HEK293T (cell line): ENCODE results near the gene AQP2.

Source experiments
- CTCF ChIA-PET: fragments of 350-600 bp; formaldehyde crosslinking; extraction: SDS; loops from one replicate; lab custom pipeline; 2021; ENCODE audit warnings: antibody characterized with exemption, inconsistent platforms; lab: Yijun Ruan, JAX
- POLR2A ChIA-PET: fragments of 350-600 bp; formaldehyde crosslinking; extraction: SDS; loops from one replicate; lab custom pipeline; 2020; ENCODE audit warnings: antibody characterized with exemption, inconsistent platforms; lab: Yijun Ruan, JAX
- DNase-seq: peaks from one replicate; pipeline ENCODE4 v3.0.0; 2012; ENCODE audit warnings: mixed read lengths; ENCODE audit errors: extremely low spot score
- ARNT ChIP-seq: fragments of 450-650 bp; IDR thresholded peaks from 2 replicates; pipeline ENCODE4 v1.6.1; 2017; ENCODE audit warnings: mild to moderate bottlenecking
- BHLHE40 ChIP-seq: fragments of 450-650 bp; IDR thresholded peaks from 2 replicates; pipeline ENCODE4 v1.6.1; 2016; ENCODE audit warnings: mild to moderate bottlenecking, moderate library complexity, borderline replicate concordance
- CTBP1 ChIP-seq: fragments of 450-650 bp; IDR thresholded peaks from 2 replicates; pipeline ENCODE4 v1.6.1; 2016; ENCODE audit warnings: borderline replicate concordance
- ELF4 ChIP-seq: fragments of 450-650 bp; IDR thresholded peaks from 2 replicates; pipeline ENCODE4 v1.6.1; 2017; ENCODE audit warnings: antibody characterized with exemption
- FOXA1 ChIP-seq: fragments of 450-650 bp; IDR thresholded peaks from 2 replicates; pipeline ENCODE4 v1.6.1; 2016; ENCODE audit warnings: mild to moderate bottlenecking
- FOXK2 ChIP-seq: fragments of 450-650 bp; IDR thresholded peaks from 2 replicates; pipeline ENCODE4 v1.6.1; 2016; ENCODE audit warnings: mild to moderate bottlenecking
- FOXM1 ChIP-seq: fragments of 450-650 bp; IDR thresholded peaks from 2 replicates; pipeline ENCODE4 v1.6.1; 2017; ENCODE audit warnings: mild to moderate bottlenecking, borderline replicate concordance
- HDGF ChIP-seq: fragments of 450-650 bp; IDR thresholded peaks from 2 replicates; pipeline ENCODE4 v1.6.1; 2017; ENCODE audit warnings: antibody characterized with exemption, borderline replicate concordance
- L3MBTL2 ChIP-seq: fragments of 450-650 bp; conservative IDR thresholded peaks from 2 replicates; pipeline ENCODE4 v1.6.1; 2016; ENCODE audit warnings: mild to moderate bottlenecking
- LEF1 ChIP-seq: fragments of 450-650 bp; IDR thresholded peaks from 2 replicates; pipeline ENCODE4 v1.6.1; 2017; ENCODE audit warnings: mild to moderate bottlenecking, borderline replicate concordance
- NFRKB ChIP-seq: fragments of 450-650 bp; IDR thresholded peaks from 2 replicates; pipeline ENCODE4 v1.6.1; 2016; ENCODE audit warnings: mild to moderate bottlenecking, moderate library complexity
- PKNOX1 ChIP-seq: fragments of 450-650 bp; IDR thresholded peaks from 2 replicates; pipeline ENCODE4 v1.6.1; 2016
- SP1 ChIP-seq: fragments of 450-650 bp; IDR thresholded peaks from 2 replicates; pipeline ENCODE4 v1.6.1; 2017
- SUZ12 ChIP-seq: fragments of 450-650 bp; IDR thresholded peaks from 2 replicates; pipeline ENCODE4 v1.6.1; 2016; ENCODE audit warnings: mild to moderate bottlenecking
- TARDBP ChIP-seq: fragments of 450-650 bp; IDR thresholded peaks from 2 replicates; pipeline ENCODE4 v1.6.1; 2016
- ZNF384 ChIP-seq: fragments of 450-650 bp; IDR thresholded peaks from 2 replicates; pipeline ENCODE4 v1.6.1; 2016

Gene AQP2

DNA sequence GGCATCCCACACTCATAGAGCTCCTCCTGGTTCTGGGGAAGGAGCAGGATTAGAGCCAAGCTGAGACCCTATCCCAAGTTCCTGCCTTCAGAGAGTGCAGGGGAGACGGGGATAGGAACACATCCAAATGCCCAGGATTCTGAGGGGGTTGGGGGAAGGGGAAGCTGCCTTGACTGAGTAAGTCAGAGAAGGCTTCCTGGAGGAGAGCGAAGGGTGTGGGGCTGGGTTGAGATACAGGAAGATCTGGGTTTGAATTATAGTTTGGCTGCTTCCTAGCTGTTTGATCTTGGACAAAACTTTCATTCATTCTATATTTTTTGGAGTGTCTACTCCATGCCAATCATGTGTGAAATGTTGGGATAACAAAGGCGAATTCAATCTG, 8.0 kb upstream of the AQP2 start:
- DNase-seq, result no peak
- POLR2A ChIA-PET, result interaction anchor here (1.0 kb wide), 1 partner anchor 100 kb away, joined by 4 read pairs; the partner anchor contains the start of gene BCDIN3D
- CTCF ChIA-PET, result interaction anchor here (1.3 to 2.0 kb wide), 3 partner anchors 25 to 165 kb away, joined by 4 to 5 read pairs (median 5); no protein-coding TSS in a partner anchor
- TF ChIP-seq TARDBP (no peak), FOXK2 (no peak), NFRKB (no peak), HDGF (no peak), ARNT (no peak), CTBP1 (no peak), L3MBTL2 (no peak), SP1 (no peak), LEF1 (no peak), ZNF384 (no peak), FOXM1 (no peak), ELF4 (no peak), PKNOX1 (no peak), FOXA1 (no peak), BHLHE40 (no peak), SUZ12 (no peak)

- TF ChIP-seq NFRKB, result no peak
- TF ChIP-seq ZNF384, result no peak
- no peak for TF ChIP-seq CTBP1
- no peak for TF ChIP-seq ARNT
- TF ChIP-seq BHLHE40, result no peak
- no peak for TF ChIP-seq FOXM1
- TF ChIP-seq HDGF, result no peak
- TF ChIP-seq L3MBTL2, result no peak
- TF ChIP-seq FOXA1, result no peak
- no peak for TF ChIP-seq SP1
- TF ChIP-seq SUZ12, result no peak
- TF ChIP-seq TARDBP, result no peak
- ChIA-PET POLR2A (interaction anchor here (1.0 kb wide), 1 partner anchor 100 kb away, joined by 4 read pairs; the partner anchor contains the start of gene BCDIN3D), CTCF (interaction anchor here (0.5 to 2.0 kb wide), 4 partner anchors 24 to 166 kb away, joined by 4 to 5 read pairs (median 4); no protein-coding TSS in a partner anchor)
- DNase-seq, result no peak
Measured at GRCh38 chr12:49942921-49943624, 7.5 kb upstream of the AQP2 start.

- DNase-seq, result no peak
- TF ChIP-seq HDGF (no peak), ELF4 (no peak), FOXM1 (no peak), BHLHE40 (no peak), SP1 (no peak), CTBP1 (no peak), FOXA1 (no peak), TARDBP (no peak), NFRKB (no peak), ZNF384 (no peak), ARNT (no peak), PKNOX1 (no peak), L3MBTL2 (no peak), SUZ12 (no peak), FOXK2 (no peak), LEF1 (no peak)
- ChIA-PET CTCF (interaction anchor here (1.3 to 2.0 kb wide), 3 partner anchors 24 to 166 kb away, joined by 4 to 5 read pairs (median 5); no protein-coding TSS in a partner anchor), POLR2A (no interaction called here)
Measured at GRCh38 chr12:49943625-49943960, 6.9 kb upstream of the AQP2 start.

DNA sequence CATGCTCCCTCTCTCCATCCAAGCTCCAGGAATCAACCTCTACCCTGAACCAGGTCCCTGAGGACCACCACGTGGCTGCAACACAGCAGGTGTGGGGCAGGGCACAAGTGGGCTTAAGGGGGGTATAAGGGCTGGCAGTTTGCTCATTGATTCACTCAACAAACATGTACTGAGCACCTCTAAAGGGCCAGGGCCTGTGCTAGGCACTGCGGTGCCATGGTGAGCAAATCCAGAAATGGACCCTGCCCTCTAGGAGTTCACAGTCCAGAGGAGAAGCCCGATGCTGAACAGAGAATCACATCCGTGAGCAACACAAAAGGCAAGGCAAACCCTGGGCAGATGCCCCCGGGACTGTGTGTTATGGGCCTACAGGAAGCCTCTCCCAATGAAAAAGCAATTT, 6.5 kb upstream of the AQP2 start:
- ChIA-PET POLR2A (no interaction called here), CTCF (interaction anchor here (2.0 kb wide), 1 partner anchor 23 kb away, joined by 5 read pairs; no protein-coding TSS in a partner anchor)
- DNase-seq, result no peak
- no peak for TF ChIP-seq TARDBP
- TF ChIP-seq LEF1, result no peak
- TF ChIP-seq L3MBTL2, result no peak
- TF ChIP-seq SP1, result no peak
- no peak for TF ChIP-seq BHLHE40
- no peak for TF ChIP-seq ARNT
- no peak for TF ChIP-seq SUZ12
- no peak for TF ChIP-seq ELF4
- no peak for TF ChIP-seq FOXK2
- TF ChIP-seq FOXA1, result no peak
- TF ChIP-seq FOXM1, result no peak
- TF ChIP-seq HDGF, result no peak
- no peak for TF ChIP-seq ZNF384
- TF ChIP-seq NFRKB, result no peak
- TF ChIP-seq PKNOX1, result no peak
- no peak for TF ChIP-seq CTBP1

DNA sequence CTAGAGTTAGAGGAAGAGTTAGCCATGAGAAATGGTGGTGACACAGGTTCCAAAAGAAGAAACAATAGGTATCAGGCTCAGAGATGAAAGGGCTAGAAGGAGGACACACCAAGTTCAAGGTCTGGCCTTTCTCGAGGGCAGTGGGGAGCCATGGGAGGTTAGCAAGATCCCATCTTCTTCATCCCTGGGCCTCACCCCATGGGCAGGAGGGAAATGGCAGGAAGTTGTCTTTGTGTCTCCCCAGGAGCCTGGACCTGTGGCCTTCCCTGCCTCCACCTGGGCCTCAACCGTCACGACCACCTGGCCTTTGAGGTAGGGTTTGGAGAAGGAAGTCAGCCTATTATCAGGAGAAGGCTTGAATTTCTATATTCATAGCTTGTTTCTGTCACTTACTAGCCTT, 5.8 kb upstream of the AQP2 start:
- POLR2A ChIA-PET, result interaction anchor here (0.9 to 1.1 kb wide), 2 partner anchors 10 to 13 kb away, joined by 3 to 5 read pairs; no protein-coding TSS in a partner anchor
- DNase-seq, result no peak
- CTCF ChIA-PET, result interaction anchor here (1.1 to 2.8 kb wide), 8 partner anchors 7 to 202 kb away, joined by 3 to 25 read pairs (median 10); partner anchors contain the start of gene COX14
- TF ChIP-seq CTBP1 (no peak), NFRKB (no peak), TARDBP (no peak), LEF1 (no peak), HDGF (no peak), ZNF384 (no peak), L3MBTL2 (no peak), PKNOX1 (no peak), FOXA1 (no peak), SP1 (no peak), SUZ12 (no peak), BHLHE40 (no peak)
